HTERT RPE-1 (cell line): ENCODE measurements around the gene FSIP1.

Experiments
- in situ Hi-C: fragments of 300-500 bp; cut with MboI; formaldehyde crosslinking; loops from 4 replicates; pipeline ENCODE4 v1.14.3; 2020; ENCODE audit warnings: low sequenced_read_pairs

Gene FSIP1

GRCh38 chr15:39792844-39793335 is 10.2 kb upstream of the FSIP1 start:
- in situ Hi-C loops: no loop called here

DNA sequence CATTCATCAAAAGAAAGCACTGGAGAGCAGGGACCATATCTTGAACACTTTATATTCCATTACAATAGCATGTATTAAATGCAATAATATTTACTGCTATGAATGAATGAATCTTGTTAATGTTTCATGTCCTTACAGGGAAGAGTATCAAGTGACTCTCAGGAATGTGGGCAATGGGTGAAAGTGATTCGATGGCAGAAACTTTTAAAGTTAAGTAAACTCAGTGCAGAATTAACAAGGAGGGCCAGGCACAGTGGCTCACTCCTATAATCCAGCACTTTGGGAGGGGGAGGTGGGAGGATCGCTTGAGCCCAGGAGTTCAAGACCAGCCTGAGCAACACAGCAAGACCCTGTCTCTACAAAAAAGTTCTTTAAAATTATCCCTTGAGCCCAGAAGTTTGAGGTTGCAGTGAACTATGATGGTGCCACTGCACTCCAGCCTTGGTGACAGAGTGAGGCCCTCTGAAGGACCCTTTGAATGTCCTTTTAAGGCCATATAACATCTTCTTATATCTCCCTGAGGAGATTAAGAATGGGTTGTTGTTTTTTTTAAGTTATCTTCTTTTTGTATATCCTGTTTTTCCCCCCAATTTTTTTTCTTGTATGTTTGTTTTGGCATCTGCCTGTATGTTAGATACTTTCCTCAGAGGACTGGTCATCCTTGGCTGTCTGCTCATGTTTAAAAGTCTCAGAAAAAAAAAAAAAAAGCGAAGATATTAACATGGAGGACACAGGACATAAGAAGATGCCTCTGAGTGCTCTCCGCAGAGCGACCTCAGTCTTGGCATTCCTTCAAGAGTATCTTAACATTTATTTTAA is 9.6 kb upstream of the FSIP1 start:
- in situ Hi-C loops: no loop called here

GRCh38 chr15:39789736-39790135 is 7.1 kb upstream of the FSIP1 start:
- in situ Hi-C loops: no loop called here

GRCh38 chr15:39788800-39789565 is 6.3 kb upstream of the FSIP1 start:
- in situ Hi-C loops: no loop called here

GRCh38 chr15:39788108-39788507 is 5.5 kb upstream of the FSIP1 start:
- in situ Hi-C loops: no loop called here

DNA sequence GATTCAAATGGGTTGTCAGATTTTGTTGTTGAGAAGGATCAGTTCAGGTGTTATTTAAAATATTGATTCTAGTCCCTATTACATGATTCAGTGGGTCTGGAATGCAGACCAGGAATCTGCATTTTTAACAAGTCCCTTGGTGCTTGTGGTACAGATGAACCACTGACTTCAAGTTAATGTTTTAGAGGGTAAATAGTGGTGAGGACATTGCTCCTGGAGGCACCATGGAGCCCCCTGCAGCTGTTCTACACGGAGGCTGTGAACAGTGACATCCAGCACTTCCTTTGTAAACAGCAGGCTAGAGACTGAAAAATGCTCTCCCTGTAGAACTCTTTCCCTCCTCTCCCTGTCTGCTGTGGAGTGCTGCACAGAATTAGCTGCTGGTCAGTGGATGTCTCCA is 4.8 kb upstream of the FSIP1 start:
- in situ Hi-C loops: no loop called here

DNA sequence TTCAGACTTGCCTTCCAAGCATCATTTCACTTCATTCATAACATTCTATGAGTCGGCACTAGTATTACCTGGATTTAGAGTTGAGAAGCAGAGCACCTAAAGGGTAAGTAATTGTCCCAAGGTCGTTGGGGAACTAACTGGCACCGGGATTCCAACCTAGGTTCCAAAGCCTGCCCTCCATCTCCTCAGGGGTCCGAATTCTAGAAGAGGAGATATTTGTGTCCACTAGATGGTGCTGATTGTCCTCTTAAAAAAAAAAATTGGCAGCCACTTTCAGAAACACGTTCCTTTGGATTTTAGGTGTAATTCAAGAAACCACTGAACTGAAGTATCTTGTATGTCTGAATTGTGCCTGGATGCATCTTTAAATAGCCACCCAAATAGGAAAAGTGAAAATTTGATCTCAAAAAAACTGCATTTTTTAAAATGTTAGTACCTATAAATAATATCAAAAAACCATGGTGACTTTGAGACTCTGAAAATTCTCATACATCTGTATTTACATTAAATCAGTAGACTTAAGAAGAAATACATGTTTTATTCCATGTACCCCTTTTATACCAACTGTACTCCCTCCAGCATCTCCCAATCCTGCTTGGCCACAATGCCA is 3.9 kb upstream of the FSIP1 start:
- in situ Hi-C loops: no loop called here

- in situ Hi-C loops: no loop called here
These were observed 3.2 kb upstream of the FSIP1 start for GRCh38 chr15:39785841-39786240.

- in situ Hi-C loops: no loop called here
These were observed 2.5 kb upstream of the FSIP1 start for GRCh38 chr15:39785139-39785538.

DNA sequence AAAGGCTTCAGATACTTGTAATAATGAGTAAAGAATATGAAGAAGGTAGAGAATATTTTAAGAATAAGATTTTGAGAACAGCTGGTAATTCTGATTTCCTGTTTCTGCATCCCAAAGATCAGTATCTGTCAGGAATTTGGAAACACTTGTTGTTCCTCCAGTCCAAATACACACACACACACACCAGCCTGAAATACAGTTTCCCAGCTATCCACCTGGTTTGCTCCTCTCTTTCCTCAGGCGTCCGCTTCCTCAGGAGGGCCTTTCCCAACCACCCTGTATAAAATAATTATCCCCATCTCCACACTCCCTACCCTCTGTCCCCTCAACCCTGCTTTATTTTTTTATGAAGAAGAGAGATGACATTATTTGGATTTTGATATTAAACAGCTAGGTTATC is 2.0 kb upstream of the FSIP1 start:
- in situ Hi-C loops: no loop called here

- in situ Hi-C loops: no loop called here
These were observed 1.5 kb upstream of the FSIP1 start for GRCh38 chr15:39784125-39784524.

- in situ Hi-C loops: no loop called here
These were observed 691 bp upstream of the FSIP1 start for GRCh38 chr15:39783244-39783820.

DNA sequence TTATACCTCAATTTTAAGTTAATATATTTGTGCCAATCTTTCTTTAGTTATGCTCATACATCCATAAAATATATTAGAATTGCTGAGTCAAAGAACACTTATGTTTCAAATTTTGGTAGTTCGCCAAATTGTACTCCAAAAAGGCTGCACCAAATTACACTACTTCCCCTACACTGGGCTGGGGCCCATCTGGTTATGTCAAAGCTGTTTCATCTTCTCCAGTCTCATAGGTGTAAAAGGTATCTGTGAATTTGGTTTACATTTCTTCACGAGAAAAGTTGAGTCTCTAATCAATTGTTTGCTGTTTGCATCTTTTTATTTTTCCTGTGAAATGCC is 706 bp downstream of the FSIP1 start:
- in situ Hi-C loops: no loop called here

GRCh38 chr15:39781147-39781966 is 1.3 kb downstream of the FSIP1 start:
- in situ Hi-C loops: no loop called here

DNA sequence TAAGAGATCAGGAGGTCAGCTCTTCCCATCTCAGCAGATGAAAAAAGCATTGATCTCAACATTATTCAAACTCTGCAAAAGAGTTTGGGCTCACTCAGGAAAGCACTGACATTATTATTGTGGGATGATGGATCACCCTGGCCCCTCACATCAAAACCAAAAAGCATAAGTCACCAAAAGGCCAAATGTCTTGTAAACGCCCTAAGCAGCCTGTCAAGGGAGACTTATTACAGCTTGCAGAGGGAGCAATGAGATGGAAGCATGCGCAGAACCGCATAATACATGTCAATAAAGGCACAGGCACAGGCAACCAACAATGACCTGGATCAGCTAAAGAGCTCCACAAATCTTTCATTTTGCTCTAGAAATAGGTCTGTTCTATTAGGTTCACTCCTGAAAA is 4.6 kb downstream of the FSIP1 start:
- in situ Hi-C loops: no loop called here

GRCh38 chr15:39777496-39777895 is 5.1 kb downstream of the FSIP1 start:
- in situ Hi-C loops: no loop called here

GRCh38 chr15:39776068-39776467 is 6.6 kb downstream of the FSIP1 start:
- in situ Hi-C loops: no loop called here

DNA sequence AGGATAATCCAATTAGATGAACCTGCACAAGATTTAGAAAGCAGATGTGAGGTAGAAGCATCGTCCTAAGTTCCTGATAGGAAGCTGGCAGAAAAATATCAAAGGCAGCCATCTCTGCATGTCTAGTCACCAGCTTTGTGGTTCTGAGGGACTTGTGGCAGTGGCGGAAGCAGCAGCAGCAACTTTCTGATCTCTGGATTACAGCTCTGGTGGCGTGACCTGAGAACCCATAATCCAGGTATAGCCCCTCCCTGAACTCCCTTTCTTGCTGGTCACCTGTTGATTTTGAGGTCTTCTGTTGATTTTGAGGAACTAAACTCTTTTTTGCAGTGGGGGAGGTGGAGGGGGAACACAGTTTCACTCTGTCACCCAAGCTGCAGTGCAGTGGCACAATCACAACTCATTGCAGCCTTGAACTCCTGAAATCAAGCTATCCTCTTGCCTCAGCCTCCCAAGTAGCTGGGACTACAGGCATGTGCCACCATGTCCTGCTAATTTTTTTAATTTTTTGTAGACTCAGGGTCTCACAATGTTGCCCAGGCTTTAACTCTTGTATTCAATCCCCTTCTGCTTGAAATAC is 7.9 kb downstream of the FSIP1 start:
- in situ Hi-C loops: no loop called here

- in situ Hi-C loops: no loop called here
These were observed 11.6 kb downstream of the FSIP1 start for GRCh38 chr15:39770748-39771689.
